Thyroid gland (tissue), 4 donors: ENCODE data around the gene NODAL.

Source experiments
- POLR2A ChIP-seq, 2 donors: fragments of 450-650 bp; IDR thresholded peaks; one replicate each; pipeline ENCODE4 v1.6.1; 2017; ENCODE audit warnings: antibody characterized with exemption in 2 of 2, mild to moderate bottlenecking in 2 of 2, moderate library complexity in 1 of 2
- TF ChIP-seq, protein P1 (sequence below), 6 experiments: fragments of 200-600 bp in 3 of 6; fragments of 450-650 bp in 3 of 6; sonication (generic) in 3 of 6; IDR thresholded peaks; one replicate each; pipeline ENCODE4 v1.5.1; 2016 to 2019; ENCODE audit warnings: antibody characterized with exemption in 6 of 6, mild to moderate bottlenecking in 2 of 6, inconsistent platforms in 1 of 6, moderate library complexity in 1 of 6

DNA sequence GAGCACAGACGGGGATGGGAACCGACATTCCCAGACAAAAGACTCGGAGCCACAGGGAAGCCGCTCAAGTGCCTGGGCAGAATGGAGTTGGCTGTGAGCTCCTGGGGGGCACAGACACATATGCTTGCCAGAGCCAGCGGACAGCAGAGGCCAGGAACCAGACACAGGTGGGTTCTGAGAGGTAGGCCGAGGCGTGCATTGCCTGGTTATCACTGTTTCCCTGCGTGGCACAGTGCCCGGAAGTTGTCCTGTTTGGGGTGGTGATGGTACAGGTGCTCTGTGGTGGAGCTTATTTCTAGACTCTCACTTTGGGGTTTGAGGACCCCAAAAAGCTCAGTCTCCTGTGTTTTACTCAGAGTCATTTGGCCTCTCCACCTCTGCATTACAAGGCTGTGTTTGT, 39.6 kb upstream of the NODAL start:
- TF ChIP-seq, protein P1, sequence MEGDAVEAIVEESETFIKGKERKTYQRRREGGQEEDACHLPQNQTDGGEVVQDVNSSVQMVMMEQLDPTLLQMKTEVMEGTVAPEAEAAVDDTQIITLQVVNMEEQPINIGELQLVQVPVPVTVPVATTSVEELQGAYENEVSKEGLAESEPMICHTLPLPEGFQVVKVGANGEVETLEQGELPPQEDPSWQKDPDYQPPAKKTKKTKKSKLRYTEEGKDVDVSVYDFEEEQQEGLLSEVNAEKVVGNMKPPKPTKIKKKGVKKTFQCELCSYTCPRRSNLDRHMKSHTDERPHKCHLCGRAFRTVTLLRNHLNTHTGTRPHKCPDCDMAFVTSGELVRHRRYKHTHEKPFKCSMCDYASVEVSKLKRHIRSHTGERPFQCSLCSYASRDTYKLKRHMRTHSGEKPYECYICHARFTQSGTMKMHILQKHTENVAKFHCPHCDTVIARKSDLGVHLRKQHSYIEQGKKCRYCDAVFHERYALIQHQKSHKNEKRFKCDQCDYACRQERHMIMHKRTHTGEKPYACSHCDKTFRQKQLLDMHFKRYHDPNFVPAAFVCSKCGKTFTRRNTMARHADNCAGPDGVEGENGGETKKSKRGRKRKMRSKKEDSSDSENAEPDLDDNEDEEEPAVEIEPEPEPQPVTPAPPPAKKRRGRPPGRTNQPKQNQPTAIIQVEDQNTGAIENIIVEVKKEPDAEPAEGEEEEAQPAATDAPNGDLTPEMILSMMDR (IDR thresholded peaks at IDR 0.05), result no peak
- TF ChIP-seq POLR2A (IDR thresholded peaks at IDR 0.05), result no peak
